GM10847 (cell line): Measurements from ENCODE around the gene CTNNBL1.

ENCODE experiments used
- POLR2A ChIP-seq: IDR thresholded peaks from 2 replicates; pipeline ENCODE4 v1.6.1; 2011; ENCODE audit not compliant: insufficient read length; ENCODE audit errors: extremely low read depth

CTNNBL1 gene

GRCh38 chr20:37856932-37857660 lies 163.3 kb downstream of the CTNNBL1 start:
- TF ChIP-seq POLR2A = no peak

- no peak for TF ChIP-seq POLR2A
These were observed 165.8 kb downstream of the CTNNBL1 start for GRCh38 chr20:37859406-37860171.

- no peak for TF ChIP-seq POLR2A
These were observed 169.5 kb downstream of the CTNNBL1 start for GRCh38 chr20:37863289-37863688.

GRCh38 chr20:37864298-37864697 lies 170.5 kb downstream of the CTNNBL1 start:
- no peak for TF ChIP-seq POLR2A

GRCh38 chr20:37866051-37866450 lies 172.2 kb downstream of the CTNNBL1 start:
- no peak for TF ChIP-seq POLR2A

GRCh38 chr20:37867289-37868195 lies 173.7 kb downstream of the CTNNBL1 start:
- TF ChIP-seq POLR2A = no peak

GRCh38 chr20:37868851-37869333 lies 175.1 kb downstream of the CTNNBL1 start:
- TF ChIP-seq POLR2A = no peak

- TF ChIP-seq POLR2A = no peak
These were observed 175.6 kb downstream of the CTNNBL1 start for GRCh38 chr20:37869334-37869861.

GRCh38 chr20:37870294-37870693 lies 176.5 kb downstream of the CTNNBL1 start:
- TF ChIP-seq POLR2A = no peak

GRCh38 chr20:37871751-37872150 lies 177.9 kb downstream of the CTNNBL1 start:
- no peak for TF ChIP-seq POLR2A

- TF ChIP-seq POLR2A = no peak
These were observed 178.3 kb downstream of the CTNNBL1 start for GRCh38 chr20:37872161-37872560.

- TF ChIP-seq POLR2A = no peak
These were observed 180.1 kb downstream of the CTNNBL1 start for GRCh38 chr20:37873884-37874283.

GRCh38 chr20:37875460-37876175 lies 181.8 kb downstream of the CTNNBL1 start:
- no peak for TF ChIP-seq POLR2A

GRCh38 chr20:37876863-37877262 lies 183.0 kb downstream of the CTNNBL1 start:
- no peak for TF ChIP-seq POLR2A

GRCh38 chr20:37877832-37878772 lies 184.3 kb downstream of the CTNNBL1 start:
- TF ChIP-seq POLR2A = no peak
